ENCODE data around the gene MAPK8IP1. TPM values are rescaled to one million over a fixed set of nuclear protein-coding genes. Genes with fewer than 3 reads are reported as not detected.
A peak's percentile ranks its signal among the peaks of the same experiment; 100 is the strongest.
"Not testable (repeated sequence)": the region's sequence is repeated elsewhere in the genome, so short reads cannot be mapped to it uniquely, and the experiment has no call there.

Gene MAPK8IP1
- total RNA-seq: 6.0 TPM

- DNase-seq (ENCODE audit: low spot score in 2 of 2): no peak
- Histone ChIP-seq H3K36me3 (peaks cover 19 to 21% of the 10 kb centered on the region in 2 donors), H3K27me3 (no peaks in the 10 kb centered on the region), H3K4me1 (peaks cover 0 to 6% of the 10 kb centered on the region in 2 donors), H3K9me3 (no peaks in the 10 kb centered on the region), H3K27ac (no peak within 1 kb of the TSS), H3K4me3 (peak within 1 kb of the TSS; percentile 57 to 72)
- TF ChIP-seq CTCF (IDR thresholded peaks at IDR 0.05): no peak
- intact Hi-C loops (cut with DNase I): no loop called here
Observed at GRCh38 chr11:45885274-45885920, at the start of gene MAPK8IP1. TSS of gene MAPK8IP1 (plus strand) at chr11:45885651. CDS start at chr11:45885821, 170 bp downstream.

- intact Hi-C loops (cut with DNase I): no loop called here
- Histone ChIP-seq H3K4me3 (no peak overlapping the region), H3K4me1 (no peaks in the 10 kb centered on the region), H3K9me3 (no peaks in the 10 kb centered on the region), H3K27ac (no peak overlapping the region), H3K36me3 (no peaks in the 10 kb centered on the region), H3K27me3 (no peaks in the 10 kb centered on the region)
- no peak for TF ChIP-seq CTCF (IDR thresholded peaks at IDR 0.05)
- no peak for DNase-seq (ENCODE audit: low spot score in 2 of 2)
Observed at GRCh38 chr11:45839204-45839603, 46.2 kb upstream of the MAPK8IP1 start.

GRCh38 chr11:45840251-45840650 lies 45.2 kb upstream of the MAPK8IP1 start:
- intact Hi-C loops (cut with DNase I): loop anchor here (5.0 to 10.0 kb wide), 4 partner anchors 282 to 1575 kb away; partner anchors contain the start of genes PACSIN3 and PHF21A
- H3K27ac ChIP-seq; H3K9me3 ChIP-seq; DNase-seq (ENCODE audit: low spot score in 2 of 2); H3K27me3 ChIP-seq; H3K36me3 ChIP-seq; H3K4me1 ChIP-seq; H3K4me3 ChIP-seq: not testable (repeated sequence)

GRCh38 chr11:45843158-45843924 lies 42.1 kb upstream of the MAPK8IP1 start:
- Histone ChIP-seq H3K27me3 (no peaks in the 10 kb centered on the region), H3K9me3 (no peaks in the 10 kb centered on the region), H3K4me1 (peaks cover 0 to 7% of the 10 kb centered on the region in 2 donors), H3K36me3 (no peaks in the 10 kb centered on the region), H3K4me3 (peak overlapping the region; percentile 19 to 33), H3K27ac (peak overlapping the region in 1 of 2 donors; percentile 60)
- DNase-seq (ENCODE audit: low spot score in 2 of 2): peak; percentile 77 to 98
- intact Hi-C loops (cut with DNase I): loop anchor here (1.0 to 10.0 kb wide), 7 partner anchors 15 to 1571 kb away; partner anchors contain the start of genes CHST1, PACSIN3 and PHF21A
- TF ChIP-seq CTCF (IDR thresholded peaks at IDR 0.05): peak; percentile 87 to 92 (median 89)

- TF ChIP-seq CTCF (IDR thresholded peaks at IDR 0.05): no peak
- no peak overlapping the region for H3K4me3 ChIP-seq
- intact Hi-C loops (cut with DNase I): loop anchor here (5.0 to 10.0 kb wide), 5 partner anchors 157 to 1570 kb away; partner anchors contain the start of genes PACSIN3 and PHF21A
- H3K4me1 ChIP-seq: peaks cover 0 to 23% of the 10 kb centered on the region in 2 donors
- H3K27ac ChIP-seq: no peak overlapping the region
- no peaks in the 10 kb centered on the region for H3K9me3 ChIP-seq
- H3K27me3 ChIP-seq: no peaks in the 10 kb centered on the region
- DNase-seq (ENCODE audit: low spot score in 2 of 2): no peak
- H3K36me3 ChIP-seq: no peaks in the 10 kb centered on the region
Observed at GRCh38 chr11:45844822-45845578, 40.5 kb upstream of the MAPK8IP1 start.
